ENCODE data around the gene TAP1.

DNA sequence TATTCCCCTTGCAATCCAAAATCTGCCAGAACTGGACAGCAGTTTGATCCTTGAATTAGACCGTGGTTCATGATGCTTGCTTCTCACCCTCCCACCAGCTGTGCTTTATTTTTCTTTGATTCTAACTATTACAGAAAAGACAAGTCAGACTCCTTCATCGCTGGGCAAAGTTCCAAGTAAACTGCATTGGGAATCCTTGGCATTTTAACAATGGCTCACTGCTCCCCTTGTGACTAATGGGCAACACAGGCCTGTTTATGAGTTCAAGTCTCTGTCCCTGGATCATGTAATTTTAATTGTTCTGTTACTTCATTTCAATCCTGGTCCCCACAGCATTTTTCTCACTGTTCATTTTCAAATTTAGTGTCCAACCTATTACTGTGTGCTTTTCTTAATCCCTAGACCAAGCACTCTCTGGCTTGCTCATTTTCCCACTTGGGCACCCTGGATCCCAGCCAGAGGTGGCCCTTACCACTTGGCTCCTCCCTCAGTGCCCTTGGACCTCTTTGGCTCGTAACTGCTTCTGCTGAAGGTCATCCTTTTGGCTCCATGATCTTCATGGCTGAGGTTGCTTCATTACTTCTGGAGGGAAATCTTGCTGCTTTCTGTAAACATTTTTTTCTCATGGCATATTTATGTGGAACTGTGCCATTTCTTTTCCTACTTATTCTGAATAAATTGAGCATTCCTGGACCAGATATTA, 33.3 kb upstream of the TAP1 start:
- TF ChIP-seq, protein P1, sequence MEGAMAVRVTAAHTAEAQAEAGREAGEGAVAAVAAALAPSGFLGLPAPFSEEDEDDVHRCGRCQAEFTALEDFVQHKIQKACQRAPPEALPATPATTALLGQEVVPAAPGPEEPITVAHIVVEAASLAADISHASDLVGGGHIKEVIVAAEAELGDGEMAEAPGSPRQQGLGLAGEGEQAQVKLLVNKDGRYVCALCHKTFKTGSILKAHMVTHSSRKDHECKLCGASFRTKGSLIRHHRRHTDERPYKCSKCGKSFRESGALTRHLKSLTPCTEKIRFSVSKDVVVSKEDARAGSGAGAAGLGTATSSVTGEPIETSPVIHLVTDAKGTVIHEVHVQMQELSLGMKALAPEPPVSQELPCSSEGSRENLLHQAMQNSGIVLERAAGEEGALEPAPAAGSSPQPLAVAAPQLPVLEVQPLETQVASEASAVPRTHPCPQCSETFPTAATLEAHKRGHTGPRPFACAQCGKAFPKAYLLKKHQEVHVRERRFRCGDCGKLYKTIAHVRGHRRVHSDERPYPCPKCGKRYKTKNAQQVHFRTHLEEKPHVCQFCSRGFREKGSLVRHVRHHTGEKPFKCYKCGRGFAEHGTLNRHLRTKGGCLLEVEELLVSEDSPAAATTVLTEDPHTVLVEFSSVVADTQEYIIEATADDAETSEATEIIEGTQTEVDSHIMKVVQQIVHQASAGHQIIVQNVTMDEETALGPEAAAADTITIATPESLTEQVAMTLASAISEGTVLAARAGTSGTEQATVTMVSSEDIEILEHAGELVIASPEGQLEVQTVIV (IDR thresholded peaks at IDR 0.05; ENCODE audit: borderline replicate concordance, partially characterized antibody) = no peak
- TF ChIP-seq ZNF622 (IDR thresholded peaks at IDR 0.05) (no peak), JUND (IDR thresholded peaks at IDR 0.05; ENCODE audit: low read depth, low read length) (no peak), EP300 (IDR thresholded peaks at IDR 0.05; ENCODE audit: borderline replicate concordance in 1 of 2, control insufficient read depth in 1 of 2, low read depth in 2 of 2, low read length in 2 of 2) (no peak), BHLHE40 (IDR thresholded peaks at IDR 0.05; ENCODE audit: borderline replicate concordance in 1 of 2, low read depth in 2 of 2, low read length in 1 of 2) (no peak)
- TF ChIP-seq, protein P2, sequence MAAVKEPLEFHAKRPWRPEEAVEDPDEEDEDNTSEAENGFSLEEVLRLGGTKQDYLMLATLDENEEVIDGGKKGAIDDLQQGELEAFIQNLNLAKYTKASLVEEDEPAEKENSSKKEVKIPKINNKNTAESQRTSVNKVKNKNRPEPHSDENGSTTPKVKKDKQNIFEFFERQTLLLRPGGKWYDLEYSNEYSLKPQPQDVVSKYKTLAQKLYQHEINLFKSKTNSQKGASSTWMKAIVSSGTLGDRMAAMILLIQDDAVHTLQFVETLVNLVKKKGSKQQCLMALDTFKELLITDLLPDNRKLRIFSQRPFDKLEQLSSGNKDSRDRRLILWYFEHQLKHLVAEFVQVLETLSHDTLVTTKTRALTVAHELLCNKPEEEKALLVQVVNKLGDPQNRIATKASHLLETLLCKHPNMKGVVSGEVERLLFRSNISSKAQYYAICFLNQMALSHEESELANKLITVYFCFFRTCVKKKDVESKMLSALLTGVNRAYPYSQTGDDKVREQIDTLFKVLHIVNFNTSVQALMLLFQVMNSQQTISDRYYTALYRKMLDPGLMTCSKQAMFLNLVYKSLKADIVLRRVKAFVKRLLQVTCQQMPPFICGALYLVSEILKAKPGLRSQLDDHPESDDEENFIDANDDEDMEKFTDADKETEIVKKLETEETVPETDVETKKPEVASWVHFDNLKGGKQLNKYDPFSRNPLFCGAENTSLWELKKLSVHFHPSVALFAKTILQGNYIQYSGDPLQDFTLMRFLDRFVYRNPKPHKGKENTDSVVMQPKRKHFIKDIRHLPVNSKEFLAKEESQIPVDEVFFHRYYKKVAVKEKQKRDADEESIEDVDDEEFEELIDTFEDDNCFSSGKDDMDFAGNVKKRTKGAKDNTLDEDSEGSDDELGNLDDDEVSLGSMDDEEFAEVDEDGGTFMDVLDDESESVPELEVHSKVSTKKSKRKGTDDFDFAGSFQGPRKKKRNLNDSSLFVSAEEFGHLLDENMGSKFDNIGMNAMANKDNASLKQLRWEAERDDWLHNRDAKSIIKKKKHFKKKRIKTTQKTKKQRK (IDR thresholded peaks at IDR 0.05; ENCODE audit: low read depth, low read length) = no peak
